H1 (cell line): ENCODE results near the gene FAM174A. TPM values are rescaled to one million over a fixed set of nuclear protein-coding genes. Genes with fewer than 3 reads are reported as not detected.

Source experiments
- CTCF ChIA-PET: fragments of 300-600 bp; sonication (Branson Sonifier 250); formaldehyde crosslinking; loops from one replicate; lab custom pipeline; 2021; ENCODE audit not compliant: partially characterized antibody; lab: Charles Lee
- POLR2A ChIA-PET: fragments of 300-600 bp; sonication (Branson Sonifier 250); formaldehyde crosslinking; loops from one replicate; lab custom pipeline; 2021; ENCODE audit warnings: inconsistent platforms; ENCODE audit not compliant: partially characterized antibody; lab: Charles Lee
- DNase-seq, 2 experiments: peaks; one replicate each; pipeline versions ENCODE4 v3.0.0 to v3.0.0-alpha.2; 2010 to 2022; ENCODE audit warnings: low spot score in 2 of 2, low read depth in 1 of 2, mixed read lengths in 1 of 2
- FAIRE-seq: peaks from 2 replicates; lab custom pipeline; 2011; peaks lifted over from hg19 to GRCh38; lab: Jason Lieb, UNC
- H2AFZ ChIP-seq: 2 replicates; pipeline ENCODE4 v1.8.1; 2012; ENCODE audit warnings: low read length, inconsistent platforms
- H2AK5ac ChIP-seq: 2 replicates; pipeline ENCODE4 v1.6.1; 2013; ENCODE audit warnings: low read depth, low read length
- H2BK120ac ChIP-seq: replicated peaks from 2 replicates; pipeline ENCODE3; 2013; ENCODE audit warnings: low read depth, low read length, inconsistent platforms
- H2BK12ac ChIP-seq: 2 replicates; pipeline ENCODE4 v1.6.1; 2013; ENCODE audit warnings: low read depth, low read length
- H2BK15ac ChIP-seq: 2 replicates; pipeline ENCODE4 v1.6.1; 2013; ENCODE audit warnings: low read length
- H2BK20ac ChIP-seq: 2 replicates; pipeline ENCODE4 v1.6.1; 2013; ENCODE audit warnings: low read length
- H2BK5ac ChIP-seq: 2 replicates; pipeline ENCODE4 v1.6.1; 2013; ENCODE audit warnings: low read depth, low read length
- H3K14ac ChIP-seq: 2 replicates; pipeline ENCODE4 v1.6.1; 2013; ENCODE audit warnings: inconsistent platforms; ENCODE audit not compliant: insufficient read length
- H3K18ac ChIP-seq: 2 replicates; pipeline ENCODE4 v1.6.1; 2013; ENCODE audit warnings: low read length; ENCODE audit errors: extremely low read depth
- H3K23ac ChIP-seq: 2 replicates; pipeline ENCODE4 v1.6.1; 2013; ENCODE audit warnings: inconsistent platforms; ENCODE audit not compliant: insufficient read length
- H3K23me2 ChIP-seq: 2 replicates; pipeline ENCODE4 v1.6.1; 2013; ENCODE audit warnings: low read depth, low read length
- H3K27ac ChIP-seq: 2 replicates; pipeline ENCODE4 v1.6.1; 2011; ENCODE audit warnings: low read depth, low read length, inconsistent platforms
- H3K27me3 ChIP-seq, 4 experiments: replicated peaks in 1 of 4; 1 replicate in 1 of 4; 2 replicates in 3 of 4; pipeline versions ENCODE4 v1.6.1 to v1.8.1; 2011 to 2013; ENCODE audit warnings: low read length in 3 of 4, mild to moderate bottlenecking in 3 of 4, inconsistent platforms in 2 of 4, mixed read lengths in 2 of 4, moderate library complexity in 1 of 4; ENCODE audit not compliant: control insufficient read depth in 3 of 4, insufficient read depth in 3 of 4; ENCODE audit errors: extremely low read depth in 1 of 4
- H3K36me3 ChIP-seq, 4 experiments: 2 replicates each; pipeline versions ENCODE4 v1.6.1 to v1.8.1; 2011 to 2013; ENCODE audit warnings: mild to moderate bottlenecking in 4 of 4, low read length in 3 of 4, moderate library complexity in 2 of 4, control low read depth in 1 of 4, inconsistent platforms in 1 of 4; ENCODE audit not compliant: insufficient read depth in 4 of 4, control insufficient read depth in 2 of 4
- H3K4ac ChIP-seq: replicated peaks from 2 replicates; pipeline ENCODE3; 2013; ENCODE audit warnings: low read length, low read depth, mixed read lengths, inconsistent platforms; ENCODE audit not compliant: insufficient read length
- H3K4me1 ChIP-seq, 4 experiments: replicated peaks in 1 of 4; 1 replicate in 1 of 4; 2 replicates in 3 of 4; pipeline versions ENCODE4 v1.6.1 to v1.8.1; 2011 to 2013; ENCODE audit warnings: low read length in 3 of 4, inconsistent platforms in 2 of 4, mixed read lengths in 1 of 4; ENCODE audit not compliant: insufficient read depth in 4 of 4, control insufficient read depth in 3 of 4
- H3K4me2 ChIP-seq, 2 experiments: 2 replicates each; pipeline versions ENCODE4 v1.6.1 to v1.8.1; 2011 to 2013; ENCODE audit warnings: low read depth in 2 of 2, low read length in 2 of 2, control low read depth in 1 of 2, inconsistent platforms in 1 of 2, mild to moderate bottlenecking in 1 of 2; ENCODE audit not compliant: insufficient read depth in 1 of 2
- H3K4me3 ChIP-seq, 4 experiments: fragments of 200-600, 300-600 bp in 1 of 4; sonication (generic), shearing (Covaris generic), sonication (Bioruptor Twin) in 1 of 4; 2 replicates each; pipeline versions ENCODE4 v1.5.1 to v1.8.1; 2011 to 2016; ENCODE audit warnings: low read length in 4 of 4, low read depth in 3 of 4, control low read depth in 2 of 4, inconsistent platforms in 2 of 4, mild to moderate bottlenecking in 2 of 4, mixed read lengths in 1 of 4, moderate library complexity in 1 of 4; ENCODE audit not compliant: insufficient read depth in 2 of 4; ENCODE audit errors: extremely low read depth in 1 of 4
- H3K56ac ChIP-seq: replicated peaks from 2 replicates; pipeline ENCODE3; 2013; ENCODE audit warnings: low read depth, mild to moderate bottlenecking, mixed read lengths, low read length, inconsistent platforms; ENCODE audit not compliant: insufficient read length
- H3K79me1 ChIP-seq: 2 replicates; pipeline ENCODE4 v1.6.1; 2013; ENCODE audit warnings: low read depth, low read length, control low read depth
- H3K79me2 ChIP-seq, 2 experiments: 2 replicates each; pipeline versions ENCODE4 v1.6.1 to v1.8.1; 2012 to 2013; ENCODE audit warnings: low read length in 2 of 2, mild to moderate bottlenecking in 2 of 2, inconsistent platforms in 1 of 2; ENCODE audit not compliant: insufficient read depth in 2 of 2, control insufficient read depth in 1 of 2
- H3K9ac ChIP-seq, 4 experiments: replicated peaks in 1 of 4; 1 replicate in 1 of 4; 2 replicates in 3 of 4; pipeline versions ENCODE4 v1.6.1 to v1.8.1; 2011 to 2013; ENCODE audit warnings: low read depth in 3 of 4, low read length in 3 of 4, control low read depth in 2 of 4, mild to moderate bottlenecking in 2 of 4, moderate library complexity in 2 of 4, inconsistent platforms in 1 of 4; ENCODE audit errors: extremely low read depth in 1 of 4
- H3K9me3 ChIP-seq, 2 experiments: 2 replicates each; pipeline versions ENCODE4 v1.6.1 to v1.8.1; 2012 to 2013; ENCODE audit warnings: mild to moderate bottlenecking in 2 of 2, moderate library complexity in 2 of 2, control low read depth in 1 of 2, inconsistent platforms in 1 of 2, low read depth in 1 of 2, low read length in 1 of 2, mixed read lengths in 1 of 2; ENCODE audit not compliant: insufficient read depth in 2 of 2
- H4K20me1 ChIP-seq, 2 experiments: replicated peaks in 1 of 2; 2 replicates each; pipeline versions ENCODE3 to v1.8.1; 2011 to 2013; ENCODE audit warnings: inconsistent platforms in 2 of 2, low read length in 2 of 2, mild to moderate bottlenecking in 1 of 2; ENCODE audit not compliant: insufficient read depth in 2 of 2, control insufficient read depth in 1 of 2
- H4K5ac ChIP-seq: 2 replicates; pipeline ENCODE4 v1.6.1; 2013; ENCODE audit warnings: low read length, low read depth, mixed read lengths, inconsistent platforms; ENCODE audit not compliant: insufficient read length
- H4K8ac ChIP-seq: 2 replicates; pipeline ENCODE4 v1.8.0; 2013; ENCODE audit warnings: mild to moderate bottlenecking, moderate library complexity, low read length, inconsistent platforms; ENCODE audit not compliant: insufficient read depth; ENCODE audit errors: extremely low read depth
- H4K91ac ChIP-seq: replicated peaks from 2 replicates; pipeline ENCODE3; 2013; ENCODE audit warnings: low read length, mixed read lengths, inconsistent platforms; ENCODE audit not compliant: insufficient read length
- BCL11A ChIP-seq, 2 experiments: IDR thresholded peaks; one replicate each; pipeline ENCODE4 v1.6.1; 2011; ENCODE audit warnings: low read depth in 2 of 2, low read length in 2 of 2, mild to moderate bottlenecking in 2 of 2
- CTCF ChIP-seq, 3 experiments: IDR thresholded peaks; 1 replicate in 2 of 3; 2 replicates in 1 of 3; pipeline versions ENCODE4 v1.5.1 to v1.6.1; 2011; ENCODE audit warnings: low read length in 3 of 3, mild to moderate bottlenecking in 3 of 3, inconsistent platforms in 2 of 3, low read depth in 1 of 3, moderate library complexity in 1 of 3; ENCODE audit not compliant: insufficient read depth in 1 of 3; ENCODE audit errors: control extremely low read depth in 1 of 3
- GABPA ChIP-seq: IDR thresholded peaks from 2 replicates; pipeline ENCODE4 v1.6.1; 2011; ENCODE audit warnings: mild to moderate bottlenecking, low read length, moderate library complexity, borderline replicate concordance; ENCODE audit not compliant: insufficient read depth
- NANOG ChIP-seq: IDR thresholded peaks from 2 replicates; pipeline ENCODE4 v1.6.1; 2011; ENCODE audit warnings: low read length, low read depth, mild to moderate bottlenecking, inconsistent platforms; ENCODE audit not compliant: insufficient read depth, poor library complexity, severe bottlenecking
- WGBS, 2 experiments: shearing (Covaris generic) in 1 of 2; methylation state at CpG; one replicate each; pipeline versions ENCODE4 v1.1.6 to v1.1.7; 2013 to 2015; ENCODE audit warnings: low lambda C conversion rate in 2 of 2, mixed read lengths in 2 of 2, inconsistent platforms in 1 of 2, low coverage in 1 of 2, missing lambda C conversion rate in 1 of 2; ENCODE audit not compliant: insufficient replicate concordance in 2 of 2, insufficient coverage in 1 of 2, insufficient read length in 1 of 2; ENCODE audit errors: extremely low coverage in 1 of 2, missing lambda C conversion rate in 1 of 2; 5-methylcytosine and 5-hydroxymethylcytosine counted together
- polyA plus RNA-seq, 7 experiments: library from polyadenylated mRNA; depleted of rRNA in 3 of 7; stranded (reverse) in 5 of 7; unstranded in 2 of 7; fragments of >200 nt in 5 of 7; fragments of 200-250 nt in 2 of 7; gene quantifications; 1 replicate in 5 of 7; 2 replicates in 1 of 7; 4 replicates in 1 of 7; pipeline versions ENCODE4 v1.2.1 to v1.2.3, GENCODE V29; 2011 to 2013; ENCODE audit warnings: missing spikeins in 2 of 7, mixed read lengths in 2 of 7
- total RNA-seq: library from RNA; stranded (reverse); fragmentation: NEBNext Ultra II Directional; extraction: Animal tissue kit (Norgen Biotek cat#: 25700); gene quantifications from 2 replicates; pipeline ENCODE4 v1.2.1, GENCODE V29; 2021

FAM174A gene
- total and polyA plus RNA-seq, 2 of the 8 experiments (the other 6 are each of a cell fraction or from before 2014, with no cell fraction given), result 3.9 to 5.3 TPM

- Histone ChIP-seq H3K56ac (no peak overlapping the region), H3K4ac (no peak overlapping the region), H3K27me3 (no peaks in the 10 kb centered on the region), H3K9me3 (peaks cover 0 to 3% of the 10 kb centered on the region in 2 experiments; a peak in 1 of 4 replicates), H2BK20ac (no peak overlapping the region), H3K27ac (no peak overlapping the region), H3K79me2 (no peaks in the 10 kb centered on the region), H3K18ac (no peak overlapping the region), H2AK5ac (no peak overlapping the region), H4K5ac (no peak overlapping the region), H2BK5ac (no peak overlapping the region), H4K8ac (no peak overlapping the region), H3K23ac (no peak overlapping the region), H2BK120ac (no peak overlapping the region), H2BK12ac (no peak overlapping the region), H3K4me1 (no peaks in the 10 kb centered on the region), H3K4me2 (no peak overlapping the region), H4K91ac (no peak overlapping the region), H3K23me2 (no peaks in the 10 kb centered on the region), H3K9ac (no peak overlapping the region), H3K36me3 (0 out of 8 replicates have a peak, but pooled peaks cover 0 to 2% (median 0%) of the 10 kb centered on the region in 4 experiments), H2BK15ac (no peak overlapping the region), H4K20me1 (no peaks in the 10 kb centered on the region), H3K4me3 (no peak overlapping the region), H3K14ac (no peak overlapping the region), H3K79me1 (no peaks in the 10 kb centered on the region), H2AFZ (no peak overlapping the region)
- no peak for FAIRE-seq
- DNase-seq, result no peak
- POLR2A ChIA-PET, result no interaction called here
- CTCF ChIA-PET, result interaction anchor here (1.0 kb wide), 1 partner anchor 83 kb away, joined by 3 read pairs; no protein-coding TSS in a partner anchor
- 98% methylated on average over 2 of the region's 2 CpGs; no CpG with 5 or more reads in 1 of the 2 experiments for WGBS, 2 experiments
- TF ChIP-seq CTCF (IDR thresholded peaks at IDR 0.05; ENCODE audit: control extremely low read depth in 1 of 3, insufficient read depth in 1 of 3, low read depth in 1 of 3, low read length in 3 of 3) (no peak), GABPA (no peak), BCL11A (IDR thresholded peaks at IDR 0.05; ENCODE audit: low read depth in 2 of 2, low read length in 2 of 2) (no peak), NANOG (no peak)
Observed at GRCh38 chr5:100614308-100614707, 79.1 kb downstream of the FAM174A start.
